ENCODE results near the gene SLC38A8. TPM values are rescaled to one million over a fixed set of nuclear protein-coding genes. Genes with fewer than 3 reads are reported as not detected.

SLC38A8 gene
- total and polyA plus RNA-seq, 4 donors, result 1.2 TPM; not detected in 3

GRCh38 chr16:84058664-84059063 is 16.1 kb upstream of the SLC38A8 start:
- ATAC-seq (ENCODE audit: insufficient read depth, low FRiP score) (no peak), DNase-seq (no peak)
- Histone ChIP-seq H3K4me1 (ENCODE audit: control insufficient read depth in 5 of 5, insufficient read depth in 5 of 5, low read length in 5 of 5) (peaks cover 0 to 8% (median 0%) of the 10 kb centered on the region in 5 donors), H3K9ac (ENCODE audit: insufficient read depth in 1 of 2, low read length in 2 of 2) (no peak overlapping the region), H3K27me3 (ENCODE audit: control insufficient read depth in 3 of 3, insufficient read depth in 3 of 3, low read length in 2 of 3) (no peaks in the 10 kb centered on the region), H3K9me3 (ENCODE audit: control insufficient read depth in 4 of 4, insufficient read depth in 3 of 4, low read length in 3 of 4) (no peaks in the 10 kb centered on the region), H3K27ac (ENCODE audit: low read depth in 1 of 2, low read length in 1 of 2) (peak overlapping the region in 1 of 2 donors; percentile 78), H3K4me3 (no peak overlapping the region), H3K36me3 (ENCODE audit: control insufficient read depth in 4 of 4, insufficient read depth in 4 of 4, low read length in 4 of 4) (peaks cover 17 to 65% (median 46%) of the 10 kb centered on the region in 4 donors)
- WGBS, 2 donors, result 86 to 96% methylated on average over 11 of the region's 11 CpGs
- TF ChIP-seq CTCF (IDR thresholded peaks at IDR 0.05; ENCODE audit: control extremely low read depth, extremely low read depth), result no peak

GRCh38 chr16:84058211-84058610 is 15.6 kb upstream of the SLC38A8 start:
- H3K27me3 ChIP-seq (ENCODE audit: control insufficient read depth in 3 of 3, insufficient read depth in 3 of 3, low read length in 2 of 3), result no peaks in the 10 kb centered on the region
- H3K36me3 ChIP-seq (ENCODE audit: control insufficient read depth in 4 of 4, insufficient read depth in 4 of 4, low read length in 4 of 4), result peaks cover 17 to 69% (median 47%) of the 10 kb centered on the region in 4 donors
- H3K4me3 ChIP-seq, result no peak overlapping the region
- peak overlapping the region in 1 of 2 donors; percentile 78 for H3K27ac ChIP-seq (ENCODE audit: low read depth in 1 of 2, low read length in 1 of 2)
- ATAC-seq (ENCODE audit: insufficient read depth, low FRiP score), result no peak
- H3K9ac ChIP-seq (ENCODE audit: insufficient read depth in 1 of 2, low read length in 2 of 2), result no peak overlapping the region
- no peak for DNase-seq
- no peaks in the 10 kb centered on the region for H3K9me3 ChIP-seq (ENCODE audit: control insufficient read depth in 4 of 4, insufficient read depth in 3 of 4, low read length in 3 of 4)
- peaks cover 0 to 8% (median 0%) of the 10 kb centered on the region in 5 donors for H3K4me1 ChIP-seq (ENCODE audit: control insufficient read depth in 5 of 5, insufficient read depth in 5 of 5, low read length in 5 of 5)
- WGBS, 2 donors, result 94 to 98% methylated on average over 15 of the region's 15 CpGs
- no peak for TF ChIP-seq CTCF (IDR thresholded peaks at IDR 0.05; ENCODE audit: control extremely low read depth, extremely low read depth)

- no peaks in the 10 kb centered on the region for H3K9me3 ChIP-seq (ENCODE audit: control insufficient read depth in 4 of 4, insufficient read depth in 3 of 4, low read length in 3 of 4)
- WGBS, 2 donors, result 93 to 96% methylated on average over 7 of the region's 7 CpGs
Observed at GRCh38 chr16:84056933-84057332, 14.3 kb upstream of the SLC38A8 start.

More at GRCh38 chr16:84056933-84057332, 14.3 kb upstream of the SLC38A8 start:
- no peak for ATAC-seq (ENCODE audit: insufficient read depth, low FRiP score)
- H3K4me1 ChIP-seq (ENCODE audit: control insufficient read depth in 5 of 5, insufficient read depth in 5 of 5, low read length in 5 of 5), result peaks cover 0 to 8% (median 0%) of the 10 kb centered on the region in 5 donors
- H3K4me3 ChIP-seq, result no peak overlapping the region
- no peak overlapping the region for H3K9ac ChIP-seq (ENCODE audit: insufficient read depth in 1 of 2, low read length in 2 of 2)
- H3K27ac ChIP-seq (ENCODE audit: low read depth in 1 of 2, low read length in 1 of 2), result no peak overlapping the region
- no peak for DNase-seq
- H3K27me3 ChIP-seq (ENCODE audit: control insufficient read depth in 3 of 3, insufficient read depth in 3 of 3, low read length in 2 of 3), result no peaks in the 10 kb centered on the region
- TF ChIP-seq CTCF (IDR thresholded peaks at IDR 0.05; ENCODE audit: control extremely low read depth, extremely low read depth), result no peak
- peaks cover 17 to 69% (median 44%) of the 10 kb centered on the region in 4 donors for H3K36me3 ChIP-seq (ENCODE audit: control insufficient read depth in 4 of 4, insufficient read depth in 4 of 4, low read length in 4 of 4)

Data from lung (tissue), 12 donors.